A549 (cell line): Measurements from ENCODE around the gene CYLD.

Experiments
- BHLHE40 ChIP-seq: IDR thresholded peaks from 2 replicates; pipeline ENCODE4 v1.6.1; 2012; ENCODE audit warnings: low read depth, low read length, inconsistent platforms
- CBX8 ChIP-seq: fragments of 200-600 bp; sonication (generic); IDR thresholded peaks from 2 replicates; pipeline ENCODE4 v1.6.1; 2016
- EHMT2 ChIP-seq: fragments of 200-600 bp; sonication (generic); IDR thresholded peaks from 2 replicates; pipeline ENCODE4 v1.6.1; 2016; ENCODE audit warnings: antibody characterized with exemption, low read depth, mild to moderate bottlenecking, moderate library complexity
- EP300 ChIP-seq, 2 experiments: fragments of >200 bp; sonication (Bioruptor Twin); formaldehyde crosslinking; IDR thresholded peaks; 2 replicates in 1 of 2; 3 replicates in 1 of 2; pipeline ENCODE4 v1.6.1; 2016 to 2017
- HDAC2 ChIP-seq: fragments of 200-600 bp; sonication (generic); IDR thresholded peaks from 2 replicates; pipeline ENCODE4 v1.6.1; 2016
- POLR2A ChIP-seq: IDR thresholded peaks from 2 replicates; pipeline ENCODE4 v1.6.1; 2012; ENCODE audit warnings: mild to moderate bottlenecking, low read length
- RCOR1 ChIP-seq: fragments of 150-350 bp; IDR thresholded peaks from 2 replicates; pipeline ENCODE4 v1.6.1; 2014; ENCODE audit warnings: antibody characterized with exemption, low read length, low read depth
- RFX5 ChIP-seq: fragments of 450-650 bp; IDR thresholded peaks from 2 replicates; pipeline ENCODE4 v1.7.1; 2014; ENCODE audit warnings: antibody characterized with exemption, mild to moderate bottlenecking, moderate library complexity
- SMC3 ChIP-seq: fragments of >200 bp; sonication (Bioruptor Twin); formaldehyde crosslinking; IDR thresholded peaks from 3 replicates; pipeline ENCODE4 v1.6.1; 2018; ENCODE audit warnings: inconsistent platforms
- TP53 ChIP-seq: fragments of 250-450 bp; sonication (Bioruptor Pico); IDR thresholded peaks from 2 replicates; pipeline ENCODE4 v1.5.0; 2021; ENCODE audit warnings: mild to moderate bottlenecking, moderate library complexity
- TF ChIP-seq, protein P1 (sequence below): fragments of >200 bp; sonication (Bioruptor Twin); formaldehyde crosslinking; IDR thresholded peaks from 3 replicates; pipeline ENCODE4 v1.5.1; 2016
- TF ChIP-seq, protein P2 (sequence below): fragments of 200-600 bp; sonication (generic); IDR thresholded peaks from 2 replicates; pipeline ENCODE4 v1.6.1; 2016; ENCODE audit warnings: antibody characterized with exemption, mild to moderate bottlenecking, moderate library complexity
- TF ChIP-seq, protein P3 (sequence below): IDR thresholded peaks from 2 replicates; pipeline ENCODE4 v1.6.1; 2012

- no peak for TF ChIP-seq TP53 (CRISPR knock-in tag)
- TF ChIP-seq, protein P1, sequence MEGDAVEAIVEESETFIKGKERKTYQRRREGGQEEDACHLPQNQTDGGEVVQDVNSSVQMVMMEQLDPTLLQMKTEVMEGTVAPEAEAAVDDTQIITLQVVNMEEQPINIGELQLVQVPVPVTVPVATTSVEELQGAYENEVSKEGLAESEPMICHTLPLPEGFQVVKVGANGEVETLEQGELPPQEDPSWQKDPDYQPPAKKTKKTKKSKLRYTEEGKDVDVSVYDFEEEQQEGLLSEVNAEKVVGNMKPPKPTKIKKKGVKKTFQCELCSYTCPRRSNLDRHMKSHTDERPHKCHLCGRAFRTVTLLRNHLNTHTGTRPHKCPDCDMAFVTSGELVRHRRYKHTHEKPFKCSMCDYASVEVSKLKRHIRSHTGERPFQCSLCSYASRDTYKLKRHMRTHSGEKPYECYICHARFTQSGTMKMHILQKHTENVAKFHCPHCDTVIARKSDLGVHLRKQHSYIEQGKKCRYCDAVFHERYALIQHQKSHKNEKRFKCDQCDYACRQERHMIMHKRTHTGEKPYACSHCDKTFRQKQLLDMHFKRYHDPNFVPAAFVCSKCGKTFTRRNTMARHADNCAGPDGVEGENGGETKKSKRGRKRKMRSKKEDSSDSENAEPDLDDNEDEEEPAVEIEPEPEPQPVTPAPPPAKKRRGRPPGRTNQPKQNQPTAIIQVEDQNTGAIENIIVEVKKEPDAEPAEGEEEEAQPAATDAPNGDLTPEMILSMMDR, result no peak
- TF ChIP-seq RCOR1, result no peak
- no peak for TF ChIP-seq HDAC2
- no peak for TF ChIP-seq RFX5
- no peak for TF ChIP-seq CBX8
- no peak for TF ChIP-seq POLR2A
- TF ChIP-seq EP300 (IDR thresholded peaks at IDR 0.05), result no peak
- TF ChIP-seq EHMT2, result no peak
- TF ChIP-seq, protein P2, sequence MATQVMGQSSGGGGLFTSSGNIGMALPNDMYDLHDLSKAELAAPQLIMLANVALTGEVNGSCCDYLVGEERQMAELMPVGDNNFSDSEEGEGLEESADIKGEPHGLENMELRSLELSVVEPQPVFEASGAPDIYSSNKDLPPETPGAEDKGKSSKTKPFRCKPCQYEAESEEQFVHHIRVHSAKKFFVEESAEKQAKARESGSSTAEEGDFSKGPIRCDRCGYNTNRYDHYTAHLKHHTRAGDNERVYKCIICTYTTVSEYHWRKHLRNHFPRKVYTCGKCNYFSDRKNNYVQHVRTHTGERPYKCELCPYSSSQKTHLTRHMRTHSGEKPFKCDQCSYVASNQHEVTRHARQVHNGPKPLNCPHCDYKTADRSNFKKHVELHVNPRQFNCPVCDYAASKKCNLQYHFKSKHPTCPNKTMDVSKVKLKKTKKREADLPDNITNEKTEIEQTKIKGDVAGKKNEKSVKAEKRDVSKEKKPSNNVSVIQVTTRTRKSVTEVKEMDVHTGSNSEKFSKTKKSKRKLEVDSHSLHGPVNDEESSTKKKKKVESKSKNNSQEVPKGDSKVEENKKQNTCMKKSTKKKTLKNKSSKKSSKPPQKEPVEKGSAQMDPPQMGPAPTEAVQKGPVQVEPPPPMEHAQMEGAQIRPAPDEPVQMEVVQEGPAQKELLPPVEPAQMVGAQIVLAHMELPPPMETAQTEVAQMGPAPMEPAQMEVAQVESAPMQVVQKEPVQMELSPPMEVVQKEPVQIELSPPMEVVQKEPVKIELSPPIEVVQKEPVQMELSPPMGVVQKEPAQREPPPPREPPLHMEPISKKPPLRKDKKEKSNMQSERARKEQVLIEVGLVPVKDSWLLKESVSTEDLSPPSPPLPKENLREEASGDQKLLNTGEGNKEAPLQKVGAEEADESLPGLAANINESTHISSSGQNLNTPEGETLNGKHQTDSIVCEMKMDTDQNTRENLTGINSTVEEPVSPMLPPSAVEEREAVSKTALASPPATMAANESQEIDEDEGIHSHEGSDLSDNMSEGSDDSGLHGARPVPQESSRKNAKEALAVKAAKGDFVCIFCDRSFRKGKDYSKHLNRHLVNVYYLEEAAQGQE, result no peak
- TF ChIP-seq, protein P3, sequence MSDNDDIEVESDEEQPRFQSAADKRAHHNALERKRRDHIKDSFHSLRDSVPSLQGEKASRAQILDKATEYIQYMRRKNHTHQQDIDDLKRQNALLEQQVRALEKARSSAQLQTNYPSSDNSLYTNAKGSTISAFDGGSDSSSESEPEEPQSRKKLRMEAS, result no peak
- no peak for TF ChIP-seq BHLHE40
- no peak for TF ChIP-seq SMC3
Measured at GRCh38 chr16:50744881-50745280, 3.0 kb downstream of the CYLD start.
